HEK293T (cell line): ENCODE data around the gene SPACA9.

Experiments
- CTBP1 ChIP-seq: fragments of 450-650 bp; IDR thresholded peaks from 2 replicates; pipeline ENCODE4 v1.6.1; 2016; ENCODE audit warnings: borderline replicate concordance
- ELF4 ChIP-seq: fragments of 450-650 bp; IDR thresholded peaks from 2 replicates; pipeline ENCODE4 v1.6.1; 2017; ENCODE audit warnings: antibody characterized with exemption
- FOXA1 ChIP-seq: fragments of 450-650 bp; IDR thresholded peaks from 2 replicates; pipeline ENCODE4 v1.6.1; 2016; ENCODE audit warnings: mild to moderate bottlenecking
- FOXK2 ChIP-seq: fragments of 450-650 bp; IDR thresholded peaks from 2 replicates; pipeline ENCODE4 v1.6.1; 2016; ENCODE audit warnings: mild to moderate bottlenecking
- FOXM1 ChIP-seq: fragments of 450-650 bp; IDR thresholded peaks from 2 replicates; pipeline ENCODE4 v1.6.1; 2017; ENCODE audit warnings: mild to moderate bottlenecking, borderline replicate concordance
- L3MBTL2 ChIP-seq: fragments of 450-650 bp; conservative IDR thresholded peaks from 2 replicates; pipeline ENCODE4 v1.6.1; 2016; ENCODE audit warnings: mild to moderate bottlenecking
- SP1 ChIP-seq: fragments of 450-650 bp; IDR thresholded peaks from 2 replicates; pipeline ENCODE4 v1.6.1; 2017
- TARDBP ChIP-seq: fragments of 450-650 bp; IDR thresholded peaks from 2 replicates; pipeline ENCODE4 v1.6.1; 2016

DNA sequence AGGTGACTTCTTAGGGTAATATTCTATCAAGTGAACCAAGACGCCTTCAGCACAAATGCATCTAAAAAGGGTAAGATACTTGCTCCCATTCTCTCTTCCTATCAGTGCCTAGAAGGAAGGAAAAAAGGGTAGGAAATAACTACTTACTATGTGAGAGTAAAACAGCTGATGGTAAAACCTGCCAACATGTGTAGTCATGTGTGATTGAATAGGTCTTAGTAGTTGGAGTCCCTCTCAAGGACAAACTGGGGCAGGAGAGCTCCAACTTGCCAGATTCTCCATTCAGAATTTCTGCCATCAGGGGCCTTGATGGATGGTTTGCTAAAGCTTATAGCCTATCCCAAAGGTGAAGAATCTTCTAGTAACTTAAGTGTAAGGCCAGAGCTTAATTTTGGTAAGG is 60.5 kb downstream of the SPACA9 start:
- TF ChIP-seq CTBP1 = no peak
- TF ChIP-seq L3MBTL2 = no peak
- no peak for TF ChIP-seq ELF4
- TF ChIP-seq TARDBP = no peak
- no peak for TF ChIP-seq SP1
- TF ChIP-seq FOXA1 = no peak
- no peak for TF ChIP-seq FOXM1
- no peak for TF ChIP-seq FOXK2
